GM19025 (cell line): Measurements from ENCODE around the gene OSBPL5.
"Not testable (repeated sequence)": the region's sequence is repeated elsewhere in the genome, so short reads cannot be mapped to it uniquely, and the experiment has no call there.

Source experiments
- ATAC-seq: cut with Tn5 transposase; IDR thresholded peaks from one replicate; pipeline ENCODE4 v1.9.1; 2021; ENCODE audit warnings: mild to moderate bottlenecking, low read depth, moderate library complexity; ENCODE audit not compliant: unreplicated experiment

Gene OSBPL5

GRCh38 chr11:3124821-3125220 lies 40.3 kb downstream of the OSBPL5 start:
- ATAC-seq, result no peak

GRCh38 chr11:3123761-3124733 lies 41.1 kb downstream of the OSBPL5 start:
- no peak for ATAC-seq

- ATAC-seq, result no peak
Observed at GRCh38 chr11:3123305-3123704, 41.8 kb downstream of the OSBPL5 start.

GRCh38 chr11:3122775-3123201 lies 42.3 kb downstream of the OSBPL5 start:
- no peak for ATAC-seq

GRCh38 chr11:3121931-3122774 lies 43.0 kb downstream of the OSBPL5 start:
- ATAC-seq, result no peak

- no peak for ATAC-seq
Observed at GRCh38 chr11:3121416-3121815, 43.7 kb downstream of the OSBPL5 start.

- ATAC-seq, result no peak
Observed at GRCh38 chr11:3120071-3120792, 44.9 kb downstream of the OSBPL5 start.

- ATAC-seq, result no peak
Observed at GRCh38 chr11:3119141-3119821, 45.8 kb downstream of the OSBPL5 start.

- ATAC-seq, result no peak
Observed at GRCh38 chr11:3115321-3115720, 49.8 kb downstream of the OSBPL5 start.

GRCh38 chr11:3113661-3114060 lies 51.4 kb downstream of the OSBPL5 start:
- not testable (repeated sequence) for ATAC-seq

- ATAC-seq, result no peak
Observed at GRCh38 chr11:3111919-3112690, 53.0 kb downstream of the OSBPL5 start.

- ATAC-seq, result no peak
Observed at GRCh38 chr11:3111466-3111865, 53.6 kb downstream of the OSBPL5 start.

- ATAC-seq, result no peak
Observed at GRCh38 chr11:3109921-3110706, 55.0 kb downstream of the OSBPL5 start.

GRCh38 chr11:3109434-3109833 lies 55.7 kb downstream of the OSBPL5 start:
- ATAC-seq, result no peak

- no peak for ATAC-seq
Observed at GRCh38 chr11:3108183-3108721, 56.9 kb downstream of the OSBPL5 start.

GRCh38 chr11:3107608-3108182 lies 57.4 kb downstream of the OSBPL5 start:
- no peak for ATAC-seq

- ATAC-seq, result no peak
Observed at GRCh38 chr11:3106736-3107524, 58.2 kb downstream of the OSBPL5 start.
